Progenitor cell of endocrine pancreas (in vitro differentiated cells): ENCODE data around the gene CFAP74. TPM values are rescaled to one million over a fixed set of nuclear protein-coding genes. Genes with fewer than 3 reads are reported as not detected.

Experiments
- DNase-seq: peaks from one replicate; pipeline ENCODE4 v3.0.0; 2021; ENCODE audit warnings: low spot score; ENCODE audit not compliant: unreplicated experiment
- H3K27ac Mint-ChIP-seq: 2 replicates; pipeline ENCODE4 v1.8.0; 2021; ENCODE audit warnings: mild to moderate bottlenecking, moderate library complexity, mixed read lengths
- H3K27me3 Mint-ChIP-seq: 2 replicates; pipeline ENCODE4 v1.8.0; 2021; ENCODE audit warnings: mixed read lengths
- H3K36me3 Mint-ChIP-seq: 2 replicates; pipeline ENCODE4 v1.8.0; 2022; ENCODE audit warnings: mixed read lengths; ENCODE audit not compliant: insufficient read depth
- H3K4me1 Mint-ChIP-seq: 2 replicates; pipeline ENCODE4 v1.8.0; 2021; ENCODE audit warnings: low read depth, mixed read lengths
- H3K4me3 Mint-ChIP-seq: 2 replicates; pipeline ENCODE4 v1.8.0; 2021; ENCODE audit warnings: low read depth, mild to moderate bottlenecking, moderate library complexity, mixed read lengths
- H3K9me3 Mint-ChIP-seq: 2 replicates; pipeline ENCODE4 v1.8.0; 2021; ENCODE audit warnings: low read depth, mixed read lengths
- total RNA-seq: library from RNA; stranded (reverse); gene quantifications from 2 replicates; pipeline ENCODE4 v1.2.1, GENCODE V29; 2021
- TF ChIP-seq, protein P1 (sequence below): fragments of 200-600 bp; sonication (generic); IDR thresholded peaks from one replicate; pipeline ENCODE4 v1.5.0; 2021; ENCODE audit warnings: antibody characterized with exemption, mild to moderate bottlenecking; ENCODE audit not compliant: unreplicated experiment

CFAP74 gene
- total RNA-seq, 1 donor from 2014 or later = 0.93 TPM

- Mint-ChIP-seq H3K27me3 (peaks cover 13% of the 10 kb centered on the region), H3K9me3 (no peaks in the 10 kb centered on the region), H3K27ac (peak overlapping the region; percentile 56), H3K4me1 (peaks cover 11% of the 10 kb centered on the region), H3K36me3 (no peaks in the 10 kb centered on the region), H3K4me3 (peak overlapping the region; percentile 33)
- DNase-seq = no peak
- TF ChIP-seq, protein P1, sequence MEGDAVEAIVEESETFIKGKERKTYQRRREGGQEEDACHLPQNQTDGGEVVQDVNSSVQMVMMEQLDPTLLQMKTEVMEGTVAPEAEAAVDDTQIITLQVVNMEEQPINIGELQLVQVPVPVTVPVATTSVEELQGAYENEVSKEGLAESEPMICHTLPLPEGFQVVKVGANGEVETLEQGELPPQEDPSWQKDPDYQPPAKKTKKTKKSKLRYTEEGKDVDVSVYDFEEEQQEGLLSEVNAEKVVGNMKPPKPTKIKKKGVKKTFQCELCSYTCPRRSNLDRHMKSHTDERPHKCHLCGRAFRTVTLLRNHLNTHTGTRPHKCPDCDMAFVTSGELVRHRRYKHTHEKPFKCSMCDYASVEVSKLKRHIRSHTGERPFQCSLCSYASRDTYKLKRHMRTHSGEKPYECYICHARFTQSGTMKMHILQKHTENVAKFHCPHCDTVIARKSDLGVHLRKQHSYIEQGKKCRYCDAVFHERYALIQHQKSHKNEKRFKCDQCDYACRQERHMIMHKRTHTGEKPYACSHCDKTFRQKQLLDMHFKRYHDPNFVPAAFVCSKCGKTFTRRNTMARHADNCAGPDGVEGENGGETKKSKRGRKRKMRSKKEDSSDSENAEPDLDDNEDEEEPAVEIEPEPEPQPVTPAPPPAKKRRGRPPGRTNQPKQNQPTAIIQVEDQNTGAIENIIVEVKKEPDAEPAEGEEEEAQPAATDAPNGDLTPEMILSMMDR = no peak
Measured at GRCh38 chr1:2047749-2048729, 44.5 kb upstream of the CFAP74 start.

DNA sequence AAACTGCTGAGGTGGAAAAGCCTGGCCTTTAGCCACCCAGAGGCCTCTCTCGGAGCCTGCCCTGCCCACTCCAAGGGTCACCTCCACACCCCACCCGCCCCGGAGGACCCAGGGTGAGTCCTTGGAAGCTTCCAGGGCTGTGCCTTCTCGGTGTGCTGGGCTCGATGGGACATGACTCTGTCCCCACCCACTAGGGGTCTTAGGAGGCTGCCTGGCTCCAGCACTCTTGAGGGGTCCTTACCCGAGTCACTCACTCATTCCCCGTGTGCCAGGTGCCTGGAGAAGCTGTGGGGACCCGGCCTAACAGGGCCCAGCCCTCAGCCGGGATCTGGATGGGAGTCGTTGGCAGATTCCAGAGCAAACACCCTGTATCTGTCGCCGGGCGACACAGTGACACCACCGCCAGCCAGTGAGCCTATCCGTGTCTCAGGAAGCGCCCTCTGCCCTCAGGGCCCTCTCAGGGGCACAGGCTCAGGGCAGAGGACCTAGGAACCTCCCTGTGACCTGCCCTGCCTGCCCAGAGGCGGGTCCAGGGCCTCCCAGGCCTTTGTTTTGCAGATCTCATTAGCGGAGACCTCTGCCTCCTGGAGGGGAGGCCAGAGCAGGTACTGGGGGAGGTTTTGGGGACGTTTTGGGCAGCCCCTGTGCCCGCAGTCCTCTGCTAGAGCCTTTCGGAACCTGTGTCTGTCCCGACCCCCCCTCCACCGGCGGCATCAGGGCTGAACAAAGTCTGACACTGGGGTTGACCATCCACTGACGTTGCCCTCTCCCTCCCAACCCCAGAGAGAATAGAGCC lies 43.6 kb upstream of the CFAP74 start:
- H3K9me3 Mint-ChIP-seq = no peaks in the 10 kb centered on the region
- no peaks in the 10 kb centered on the region for H3K36me3 Mint-ChIP-seq
- peaks cover 7% of the 10 kb centered on the region for H3K4me1 Mint-ChIP-seq
- H3K4me3 Mint-ChIP-seq = no peak overlapping the region
- TF ChIP-seq, protein P1 = no peak
- H3K27me3 Mint-ChIP-seq = peaks cover 13% of the 10 kb centered on the region
- H3K27ac Mint-ChIP-seq = no peak overlapping the region
- DNase-seq = no peak

GRCh38 chr1:2046174-2046917 lies 42.8 kb upstream of the CFAP74 start:
- Mint-ChIP-seq H3K4me1 (peaks cover 7% of the 10 kb centered on the region), H3K4me3 (no peak overlapping the region), H3K27me3 (peaks cover 13% of the 10 kb centered on the region), H3K27ac (no peak overlapping the region), H3K36me3 (no peaks in the 10 kb centered on the region), H3K9me3 (no peaks in the 10 kb centered on the region)
- peak; percentile 77 for DNase-seq
- TF ChIP-seq, protein P1 = peak; percentile 86

DNA sequence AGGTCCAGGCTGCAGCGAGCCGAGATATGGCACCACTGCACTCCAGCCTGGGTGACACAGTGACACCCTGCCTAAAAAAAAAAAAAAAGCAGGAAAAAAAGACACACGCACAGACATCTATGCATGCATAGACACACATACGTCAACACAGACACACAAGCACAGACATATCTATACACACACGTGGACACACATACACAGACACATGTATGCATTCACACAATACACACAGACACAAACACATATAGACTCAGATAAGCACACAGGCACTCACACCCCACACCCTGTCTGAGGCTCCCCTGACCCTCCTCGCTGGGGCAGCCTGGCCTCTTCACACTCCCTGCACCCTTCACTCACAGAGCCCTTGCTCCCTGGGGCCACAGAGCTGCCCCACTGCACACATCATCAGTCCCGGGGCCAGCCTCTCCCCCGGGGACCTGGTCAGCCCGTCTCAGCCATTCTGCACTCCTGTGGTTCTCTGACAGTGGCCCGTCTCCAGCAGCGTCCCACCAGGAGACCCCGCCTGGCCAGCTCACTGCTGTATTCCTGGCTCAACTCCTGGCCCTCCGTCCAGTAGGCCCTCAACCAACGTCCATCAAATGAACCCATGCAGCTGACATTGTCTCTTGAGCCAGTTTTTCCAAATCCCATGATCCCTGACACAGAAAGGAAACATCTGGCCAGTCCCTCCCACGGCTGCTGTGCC lies 42.0 kb upstream of the CFAP74 start:
- Mint-ChIP-seq H3K4me1 (peaks cover 7% of the 10 kb centered on the region), H3K4me3 (no peak overlapping the region), H3K27me3 (peaks cover 15% of the 10 kb centered on the region), H3K9me3 (no peaks in the 10 kb centered on the region), H3K27ac (no peak overlapping the region), H3K36me3 (no peaks in the 10 kb centered on the region)
- TF ChIP-seq, protein P1 = no peak
- no peak for DNase-seq
